PC-3 (cell line): ENCODE results near the gene FTO. TPM values are rescaled to one million over a fixed set of nuclear protein-coding genes. Genes with fewer than 3 reads are reported as not detected.

Experiments used
- ATAC-seq: fragments of 200-7000 bp; cut with Tn5 transposase; 2 replicates; pipeline ENCODE4 v1.9.1; 2020; ENCODE audit warnings: mild to moderate bottlenecking, moderate library complexity
- BruUV-seq: library from RNA; stranded (reverse); fragments of 400-500 nt; replicated peaks from 2 replicates; lab custom pipeline; 2021; lab: Mats Ljungman, UMichigan
- CTCF ChIA-PET: fragments of 300-600 bp; sonication (Branson Sonifier 250); formaldehyde crosslinking; loops from one replicate; lab custom pipeline; 2022; ENCODE audit warnings: antibody characterized with exemption; lab: Charles Lee
- POLR2A ChIA-PET: fragments of 300-600 bp; sonication (Branson Sonifier 250); formaldehyde crosslinking; loops from one replicate; lab custom pipeline; 2022; ENCODE audit warnings: antibody characterized with exemption; ENCODE audit not compliant: unreplicated experiment; lab: Charles Lee
- DNase-seq: peaks from one replicate; pipeline ENCODE4 v3.0.0-alpha.2; 2015
- H2AFZ ChIP-seq: fragments of 300-600 bp; sonication (generic); 2 replicates; pipeline ENCODE4 v1.6.0; 2016; ENCODE audit warnings: antibody characterized with exemption, low read length
- H3F3A ChIP-seq: fragments of 300-600 bp; sonication (generic); one replicate; pipeline ENCODE4 v1.6.0; 2017; ENCODE audit warnings: antibody characterized with exemption, low read length, control low read depth, mild to moderate bottlenecking; ENCODE audit not compliant: unreplicated experiment
- H3K27ac ChIP-seq: fragments of 300-600 bp; sonication (generic); 2 replicates; pipeline ENCODE4 v1.5.1; 2016; ENCODE audit warnings: mild to moderate bottlenecking, low read length
- H3K27me3 ChIP-seq: fragments of 300-600 bp; sonication (generic); 2 replicates; pipeline ENCODE4 v1.6.1; 2016; ENCODE audit warnings: low read length, mixed read lengths
- H3K36me3 ChIP-seq: fragments of 300-600 bp; sonication (generic); 2 replicates; pipeline ENCODE4 v1.6.1; 2016; ENCODE audit warnings: low read depth, mixed run types, low read length, mixed read lengths
- H3K4me1 ChIP-seq: fragments of 300-600 bp; sonication (generic); 2 replicates; pipeline ENCODE4 v1.5.1; 2016; ENCODE audit warnings: low read length; ENCODE audit not compliant: insufficient read depth
- H3K4me2 ChIP-seq: fragments of 300-600 bp; sonication (generic); 2 replicates; pipeline ENCODE4 v1.6.0; 2016; ENCODE audit warnings: low read length
- H3K4me3 ChIP-seq: fragments of 300-600 bp; sonication (generic); 2 replicates; pipeline ENCODE4 v1.5.1; 2016; ENCODE audit warnings: mild to moderate bottlenecking, low read length, mixed read lengths
- H3K79me2 ChIP-seq: fragments of 300-600 bp; sonication (generic); 2 replicates; pipeline ENCODE4 v1.6.1; 2017; ENCODE audit warnings: low read length, mixed read lengths
- H3K9ac ChIP-seq: fragments of 300-600 bp; sonication (generic); 2 replicates; pipeline ENCODE4 v1.6.0; 2016; ENCODE audit warnings: mild to moderate bottlenecking, low read length
- H3K9me2 ChIP-seq: fragments of 300-600 bp; sonication (generic); replicated peaks from 2 replicates; pipeline ENCODE4 v1.6.1; 2016; ENCODE audit warnings: mixed run types, low read length, mixed read lengths
- H3K9me3 ChIP-seq: fragments of 300-600 bp; sonication (generic); 2 replicates; pipeline ENCODE4 v1.6.1; 2016; ENCODE audit warnings: low read length, mixed read lengths
- H4K20me1 ChIP-seq: fragments of 300-600 bp; sonication (generic); 2 replicates; pipeline ENCODE4 v1.6.1; 2016; ENCODE audit warnings: low read length, mixed read lengths
- EZH2 ChIP-seq: fragments of 300-600 bp; sonication (generic); IDR thresholded peaks from one replicate; pipeline ENCODE4 v1.6.1; 2017; ENCODE audit warnings: antibody characterized with exemption, mild to moderate bottlenecking, low read length; ENCODE audit not compliant: unreplicated experiment
- EZH2phosphoT487 ChIP-seq: fragments of 300-600 bp; sonication (generic); IDR thresholded peaks from 2 replicates; pipeline ENCODE4 v1.6.1; 2018; ENCODE audit warnings: mild to moderate bottlenecking, antibody characterized with exemption, low read length, borderline replicate concordance
- intact Hi-C: fragments of 100-400 bp; cut with micrococcal nuclease; formaldehyde crosslinking; loops from 2 replicates; pipeline ENCODE4 v1.9.0; 2023
- total RNA-seq: library from RNA; depleted of rRNA; stranded (reverse); fragments of >200 nt; gene quantifications from 2 replicates; pipeline ENCODE4 v1.2.3, GENCODE V29; 2014
- TF ChIP-seq, protein P1 (sequence below): fragments of 300-600 bp; sonication (generic); conservative IDR thresholded peaks from 2 replicates; pipeline ENCODE4 v1.5.1; 2017; ENCODE audit warnings: antibody characterized with exemption, low read depth, mild to moderate bottlenecking, low read length

Gene FTO
- total RNA-seq, 1 experiment from 2014 or later, result 27.0 TPM

DNA sequence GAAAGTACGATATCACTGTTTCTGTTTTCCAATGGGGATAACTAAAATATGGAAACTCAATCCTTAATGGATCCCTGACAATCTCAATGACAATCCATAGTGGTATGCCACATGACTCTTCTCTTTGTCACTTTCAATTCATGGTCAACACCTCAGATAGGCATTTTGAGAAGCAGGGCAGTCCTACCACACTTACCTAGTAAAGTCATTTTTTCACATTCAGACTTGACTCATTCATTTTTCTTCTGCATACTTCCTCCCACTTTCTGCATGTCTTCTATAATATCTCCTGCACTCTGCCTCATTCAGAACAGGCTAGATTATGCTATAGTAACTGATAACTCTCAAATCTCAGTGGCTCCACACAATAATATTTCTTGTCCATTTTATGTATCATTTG is 117.5 kb downstream of the FTO start:
- Histone ChIP-seq H3K4me3 (peak overlapping the region; percentile 30; the same call in 1 of the 2 replicates), H3K27ac (peak overlapping the region; percentile 75), H2AFZ (no peak overlapping the region), H4K20me1 (no peaks in the 10 kb centered on the region), H3K9me3 (no peaks in the 10 kb centered on the region), H3K4me2 (peak overlapping the region; percentile 72), H3K4me1 (peaks cover 49% of the 10 kb centered on the region), H3F3A (no peaks in the 10 kb centered on the region), H3K36me3 (no peaks in the 10 kb centered on the region), H3K79me2 (no peaks in the 10 kb centered on the region), H3K27me3 (no peaks in the 10 kb centered on the region), H3K9me2 (no peaks in the 10 kb centered on the region), H3K9ac (no peak overlapping the region)
- peak; percentile 76 for DNase-seq
- TF ChIP-seq, protein P1, sequence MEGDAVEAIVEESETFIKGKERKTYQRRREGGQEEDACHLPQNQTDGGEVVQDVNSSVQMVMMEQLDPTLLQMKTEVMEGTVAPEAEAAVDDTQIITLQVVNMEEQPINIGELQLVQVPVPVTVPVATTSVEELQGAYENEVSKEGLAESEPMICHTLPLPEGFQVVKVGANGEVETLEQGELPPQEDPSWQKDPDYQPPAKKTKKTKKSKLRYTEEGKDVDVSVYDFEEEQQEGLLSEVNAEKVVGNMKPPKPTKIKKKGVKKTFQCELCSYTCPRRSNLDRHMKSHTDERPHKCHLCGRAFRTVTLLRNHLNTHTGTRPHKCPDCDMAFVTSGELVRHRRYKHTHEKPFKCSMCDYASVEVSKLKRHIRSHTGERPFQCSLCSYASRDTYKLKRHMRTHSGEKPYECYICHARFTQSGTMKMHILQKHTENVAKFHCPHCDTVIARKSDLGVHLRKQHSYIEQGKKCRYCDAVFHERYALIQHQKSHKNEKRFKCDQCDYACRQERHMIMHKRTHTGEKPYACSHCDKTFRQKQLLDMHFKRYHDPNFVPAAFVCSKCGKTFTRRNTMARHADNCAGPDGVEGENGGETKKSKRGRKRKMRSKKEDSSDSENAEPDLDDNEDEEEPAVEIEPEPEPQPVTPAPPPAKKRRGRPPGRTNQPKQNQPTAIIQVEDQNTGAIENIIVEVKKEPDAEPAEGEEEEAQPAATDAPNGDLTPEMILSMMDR, result no peak
- ATAC-seq, result peak; percentile 58
- ChIA-PET POLR2A (no interaction called here), CTCF (interaction anchor here (0.9 kb wide), 1 partner anchor 53 kb away, joined by 4 read pairs; no protein-coding TSS in a partner anchor)
- no TSS peak for BruUV-seq
- intact Hi-C loops, result no loop called here

DNA sequence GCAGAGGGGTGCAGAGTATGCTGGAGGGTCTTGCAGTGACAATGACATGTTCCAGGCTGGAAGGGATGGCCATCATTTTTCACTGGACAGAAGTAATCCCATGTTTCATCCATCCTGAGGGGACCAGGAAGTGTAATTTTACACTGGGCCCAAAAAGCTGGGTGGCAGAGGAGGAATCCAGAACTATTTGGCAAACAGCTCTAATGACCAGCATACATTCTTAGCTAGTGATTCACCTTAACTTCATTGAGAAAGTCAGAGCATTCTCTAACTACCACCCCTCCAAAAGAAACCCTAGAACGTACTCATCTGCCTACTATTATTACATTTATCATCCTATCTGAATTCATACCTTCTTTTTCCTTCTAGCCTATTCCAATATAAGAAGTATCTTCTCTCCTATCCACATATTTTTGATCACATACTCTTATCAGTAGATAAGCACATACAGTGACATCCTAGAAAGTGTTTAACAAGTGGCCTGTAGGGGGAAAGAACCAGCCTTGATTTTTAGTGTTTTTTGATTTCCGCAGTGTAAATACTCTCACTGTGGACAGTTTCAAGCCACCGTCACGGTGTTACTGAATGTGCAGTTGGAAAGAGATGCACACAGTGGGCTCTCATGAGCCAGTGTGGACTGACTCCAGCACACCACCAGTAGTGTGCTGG is 118.1 kb downstream of the FTO start:
- ChIA-PET CTCF (interaction anchor here (0.9 kb wide), 1 partner anchor 53 kb away, joined by 4 read pairs; no protein-coding TSS in a partner anchor), POLR2A (interaction anchor here (0.5 kb wide), 1 partner anchor 38 kb away, joined by 4 read pairs; no protein-coding TSS in a partner anchor)
- ATAC-seq (peak; percentile 81), DNase-seq (peak; percentile 81)
- Histone ChIP-seq H3F3A (no peaks in the 10 kb centered on the region), H3K9ac (no peak overlapping the region), H3K4me2 (peak overlapping the region; percentile 72), H3K4me3 (peak overlapping the region; percentile 30; the same call in 1 of the 2 replicates), H3K9me2 (no peaks in the 10 kb centered on the region), H3K79me2 (no peaks in the 10 kb centered on the region), H4K20me1 (no peaks in the 10 kb centered on the region), H3K4me1 (peaks cover 43% of the 10 kb centered on the region), H3K27me3 (no peaks in the 10 kb centered on the region), H2AFZ (no peak overlapping the region), H3K27ac (peak overlapping the region; percentile 75), H3K36me3 (no peaks in the 10 kb centered on the region), H3K9me3 (no peaks in the 10 kb centered on the region)
- intact Hi-C loops, result no loop called here
- TF ChIP-seq, protein P1, result peak; percentile 17; the same call in 1 of the 2 replicates
- no peak for TF ChIP-seq EZH2
- no TSS peak for BruUV-seq

DNA sequence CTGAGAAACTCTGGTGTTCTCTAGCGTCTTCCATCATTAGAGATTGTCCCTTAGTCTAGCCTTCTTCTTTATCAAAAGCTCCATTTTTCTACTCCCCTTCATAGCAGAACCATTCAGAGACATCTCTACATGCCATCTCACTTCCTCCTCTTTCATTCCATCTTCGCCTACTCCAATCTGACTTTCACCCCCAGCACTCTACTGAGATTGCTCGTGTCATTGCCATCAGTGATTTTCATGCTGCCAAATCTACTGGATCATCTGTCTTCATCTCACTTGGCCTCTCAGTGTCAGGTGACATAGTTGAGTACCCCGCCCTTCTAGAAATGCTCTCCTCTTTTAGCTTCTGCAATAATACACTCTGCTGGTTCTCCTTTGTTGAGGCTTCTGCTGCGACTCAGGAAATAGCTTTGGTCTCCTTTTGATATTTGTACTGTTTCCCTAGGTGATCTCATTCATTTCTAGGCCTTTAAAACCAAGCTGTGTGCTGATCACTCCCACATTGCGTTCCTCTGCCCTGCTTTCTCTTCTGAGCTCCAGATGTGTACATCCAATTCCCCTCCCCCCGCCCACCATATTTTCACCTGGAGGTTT is 119.1 kb downstream of the FTO start:
- Histone ChIP-seq H3K36me3 (no peaks in the 10 kb centered on the region), H3K27ac (peak overlapping the region; percentile 75; the same call in 1 of the 2 replicates), H3K4me1 (peaks cover 34% of the 10 kb centered on the region), H2AFZ (no peak overlapping the region), H3K9me2 (no peaks in the 10 kb centered on the region), H3K9ac (no peak overlapping the region), H3K9me3 (no peaks in the 10 kb centered on the region), H3K79me2 (no peaks in the 10 kb centered on the region), H4K20me1 (no peaks in the 10 kb centered on the region), H3K4me3 (no peak overlapping the region), H3K4me2 (peak overlapping the region; percentile 72; the same call in 1 of the 2 replicates), H3K27me3 (no peaks in the 10 kb centered on the region), H3F3A (no peaks in the 10 kb centered on the region)
- no TSS peak for BruUV-seq
- TF ChIP-seq EZH2phosphoT487 (no peak), EZH2 (no peak)
- TF ChIP-seq, protein P1, result no peak
- ChIA-PET CTCF (no interaction called here), POLR2A (no interaction called here)
- peak; percentile 36 for DNase-seq
- intact Hi-C loops, result no loop called here
- no peak for ATAC-seq
